HFF-Myc (cell line): Measurements from ENCODE around the gene TMOD1.

Source experiments
- DNase-seq: peaks from one replicate; pipeline ENCODE4 v3.0.0-alpha.2; 2011; ENCODE audit warnings: low read depth; ENCODE audit errors: extremely low read depth
- H3K4me3 ChIP-seq: replicated peaks from 2 replicates; pipeline ENCODE4 v1.5.1; 2011; ENCODE audit warnings: low read depth, mild to moderate bottlenecking, control low read depth, low read length
- TF ChIP-seq, protein P1 (sequence below): IDR thresholded peaks from 2 replicates; pipeline ENCODE4 v1.5.1; 2012; ENCODE audit warnings: mild to moderate bottlenecking, low read depth, low read length, control low read depth; ENCODE audit errors: missing control alignments

The TMOD1 gene

DNA sequence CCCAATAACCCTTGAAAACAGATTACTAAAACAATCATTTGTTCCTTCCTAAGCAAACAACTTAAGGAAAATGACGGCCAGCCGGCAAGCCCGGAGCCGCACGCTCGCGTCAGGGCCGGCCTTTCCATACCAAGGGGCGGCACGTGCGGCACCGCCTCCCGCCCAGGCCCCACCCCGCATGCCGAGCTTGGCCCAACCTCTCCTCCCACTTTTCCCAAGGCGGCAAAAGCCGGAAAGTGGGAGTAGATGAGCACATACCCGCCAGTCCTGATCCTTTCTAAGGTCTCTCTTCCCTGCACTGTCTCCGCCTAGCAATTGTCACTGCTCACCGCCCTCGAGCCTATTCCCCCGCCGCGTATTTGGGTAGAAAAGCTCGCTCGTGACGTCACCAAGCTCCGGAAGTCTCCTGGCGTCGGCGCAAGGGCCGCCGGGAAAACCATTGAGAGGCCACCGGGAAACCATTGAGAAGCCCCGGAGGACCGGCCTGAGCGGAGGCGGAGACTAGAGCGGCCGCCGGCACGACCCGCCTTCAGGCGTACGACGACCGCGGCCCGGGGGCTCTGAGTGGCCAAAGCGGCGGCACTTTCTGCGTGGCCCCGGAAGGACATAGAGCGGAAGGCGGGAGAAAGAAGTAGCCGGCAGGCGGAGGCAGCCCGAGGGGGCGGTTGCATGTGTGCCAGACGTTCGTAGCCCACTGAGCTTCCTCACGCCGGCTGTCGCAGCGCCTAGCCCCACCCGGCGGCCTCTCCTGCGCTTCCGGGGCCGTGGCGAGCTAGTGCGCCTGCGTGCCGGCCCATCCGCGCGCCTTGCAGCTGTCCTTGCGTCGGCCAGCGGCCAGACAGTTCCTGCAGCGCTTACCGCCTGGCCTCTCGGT is 131.8 kb downstream of the TMOD1 start, which contains the start of the genes NCBP1 and TSTD2:
Gene NCBP1, plus strand, starts transcription at position 837 of the 874 bp plus-strand sequence. CDS start 61 bp downstream, outside the sequence.
Gene TSTD2, minus strand, starts transcription at position 384 of the 874 bp plus-strand sequence. CDS start 5,806 bp downstream, outside the sequence.
- peak within 1 kb of the TSS; percentile 91 for H3K4me3 ChIP-seq
- TF ChIP-seq, protein P1, sequence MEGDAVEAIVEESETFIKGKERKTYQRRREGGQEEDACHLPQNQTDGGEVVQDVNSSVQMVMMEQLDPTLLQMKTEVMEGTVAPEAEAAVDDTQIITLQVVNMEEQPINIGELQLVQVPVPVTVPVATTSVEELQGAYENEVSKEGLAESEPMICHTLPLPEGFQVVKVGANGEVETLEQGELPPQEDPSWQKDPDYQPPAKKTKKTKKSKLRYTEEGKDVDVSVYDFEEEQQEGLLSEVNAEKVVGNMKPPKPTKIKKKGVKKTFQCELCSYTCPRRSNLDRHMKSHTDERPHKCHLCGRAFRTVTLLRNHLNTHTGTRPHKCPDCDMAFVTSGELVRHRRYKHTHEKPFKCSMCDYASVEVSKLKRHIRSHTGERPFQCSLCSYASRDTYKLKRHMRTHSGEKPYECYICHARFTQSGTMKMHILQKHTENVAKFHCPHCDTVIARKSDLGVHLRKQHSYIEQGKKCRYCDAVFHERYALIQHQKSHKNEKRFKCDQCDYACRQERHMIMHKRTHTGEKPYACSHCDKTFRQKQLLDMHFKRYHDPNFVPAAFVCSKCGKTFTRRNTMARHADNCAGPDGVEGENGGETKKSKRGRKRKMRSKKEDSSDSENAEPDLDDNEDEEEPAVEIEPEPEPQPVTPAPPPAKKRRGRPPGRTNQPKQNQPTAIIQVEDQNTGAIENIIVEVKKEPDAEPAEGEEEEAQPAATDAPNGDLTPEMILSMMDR, result no peak
- peak; percentile 87 for DNase-seq

DNA sequence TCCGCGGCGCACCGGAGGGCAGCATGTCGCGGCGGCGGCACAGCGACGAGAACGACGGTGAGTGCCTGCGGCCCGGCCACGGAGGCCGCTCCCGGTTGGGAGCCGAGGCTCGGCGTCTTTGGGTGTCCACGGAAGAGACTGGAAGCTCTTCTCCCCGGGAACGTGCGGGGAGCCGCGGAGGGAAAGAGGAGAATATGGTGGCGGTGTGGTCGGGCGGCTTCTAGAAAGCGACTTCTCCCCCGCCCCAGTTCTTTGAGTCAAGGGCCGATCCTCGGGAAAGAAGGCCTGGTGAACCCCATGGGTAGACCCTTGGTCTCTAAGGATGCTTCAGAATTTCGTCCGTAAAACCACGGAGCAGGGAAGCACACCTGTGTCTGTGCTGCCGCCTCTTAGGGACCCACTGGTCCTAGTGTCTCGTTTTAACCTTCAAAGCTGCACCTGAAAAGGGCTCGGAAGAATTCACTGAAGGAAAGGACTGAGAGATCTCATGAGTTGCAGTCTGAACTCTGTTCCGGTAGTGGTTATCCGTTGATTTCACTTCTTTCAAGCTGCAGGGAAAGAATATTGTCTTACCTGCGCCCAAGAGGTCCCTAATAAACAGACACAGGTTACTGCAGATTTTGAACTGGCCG is 132.5 kb downstream of the TMOD1 start:
- peak overlapping the region; percentile 91 for H3K4me3 ChIP-seq
- TF ChIP-seq, protein P1, result no peak
- no peak for DNase-seq

DNA sequence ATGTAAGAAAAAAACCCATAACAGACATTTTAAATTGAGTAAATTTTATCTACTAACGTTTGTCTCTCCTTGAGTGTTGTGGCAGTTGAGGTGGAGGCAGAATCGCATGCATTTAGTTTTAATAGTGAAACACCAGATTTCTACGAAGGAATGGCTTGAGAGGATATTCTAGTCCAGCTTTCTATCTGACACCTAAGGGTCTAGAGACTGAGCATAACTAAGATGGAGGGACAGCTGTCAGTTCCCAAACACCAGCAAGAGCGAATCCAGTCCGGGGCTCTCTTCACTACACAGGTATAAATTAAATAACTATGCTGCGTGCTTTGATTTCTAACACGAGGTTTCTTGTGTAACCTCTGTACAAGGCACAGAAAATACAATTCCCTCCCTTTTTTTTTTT is 133.6 kb downstream of the TMOD1 start:
- peak overlapping the region; percentile 91 for H3K4me3 ChIP-seq
- TF ChIP-seq, protein P1, result no peak
- no peak for DNase-seq

DNA sequence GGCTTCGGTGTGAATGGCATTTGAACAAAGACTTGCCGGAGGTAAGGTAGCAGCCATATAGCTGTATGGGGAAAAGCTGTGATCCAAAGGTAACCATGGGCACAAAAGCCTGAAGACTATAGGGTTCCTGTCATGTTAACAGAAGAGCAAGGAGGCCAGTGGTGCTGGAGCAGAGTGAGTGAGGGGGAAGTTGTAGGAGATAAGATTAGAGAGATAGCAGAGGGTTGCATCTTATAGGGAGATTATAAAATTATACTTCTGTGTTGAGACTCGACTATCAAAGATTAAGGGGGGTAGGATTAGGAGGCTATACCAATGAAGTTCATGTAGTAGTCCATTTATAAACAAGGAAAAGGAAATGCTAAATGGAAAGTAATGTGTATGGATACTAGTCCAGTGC is 135.4 kb downstream of the TMOD1 start:
- TF ChIP-seq, protein P1, result no peak
- H3K4me3 ChIP-seq, result peak overlapping the region; percentile 13; the same call in 1 of the 2 replicates
- no peak for DNase-seq

DNA sequence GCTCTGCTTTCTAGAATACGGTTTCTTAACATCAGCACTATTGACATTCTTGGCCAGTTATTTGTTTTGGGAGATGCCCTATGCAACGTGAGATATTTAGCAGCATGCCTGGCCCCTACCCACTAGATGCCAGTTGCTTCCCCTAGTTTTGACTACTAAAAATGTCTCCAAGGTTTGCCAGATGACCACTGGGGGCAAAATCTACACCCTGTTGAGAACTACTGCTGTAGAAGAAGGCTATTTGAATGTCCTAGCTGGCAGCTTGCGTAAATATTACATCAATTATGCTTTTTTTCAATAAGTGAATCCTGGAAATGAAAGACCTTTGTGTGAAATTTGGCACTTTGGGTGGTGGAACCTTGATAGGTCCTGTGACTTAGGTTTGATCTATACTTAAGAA is 137.2 kb downstream of the TMOD1 start:
- no peak overlapping the region for H3K4me3 ChIP-seq
- TF ChIP-seq, protein P1, result no peak
- no peak for DNase-seq

- H3K4me3 ChIP-seq, result no peak overlapping the region
- TF ChIP-seq, protein P1, result no peak
- DNase-seq, result no peak
These were observed 138.9 kb downstream of the TMOD1 start for GRCh38 chr9:97640325-97640724.
